Subcutaneous abdominal adipose tissue (tissue), 5 donors: ENCODE measurements around the gene ALG14.

Experiments
- H3K27ac ChIP-seq: one replicate; pipeline ENCODE4 v1.7.0; 2013; ENCODE audit warnings: low read depth, mild to moderate bottlenecking, inconsistent platforms, low read length, moderate library complexity
- H3K27me3 ChIP-seq, 5 donors: one replicate each; pipeline ENCODE4 v1.7.0; 2013; ENCODE audit warnings: low read length in 5 of 5, inconsistent platforms in 1 of 5; ENCODE audit not compliant: control insufficient read depth in 5 of 5, insufficient read depth in 4 of 5
- H3K36me3 ChIP-seq, 5 donors: one replicate each; pipeline ENCODE4 v1.7.0; 2013; ENCODE audit warnings: low read length in 5 of 5; ENCODE audit not compliant: control insufficient read depth in 5 of 5, insufficient read depth in 5 of 5
- H3K4me1 ChIP-seq, 5 donors: one replicate each; pipeline ENCODE4 v1.7.0; 2013; ENCODE audit warnings: low read length in 5 of 5, mild to moderate bottlenecking in 3 of 5, moderate library complexity in 1 of 5; ENCODE audit not compliant: control insufficient read depth in 5 of 5, insufficient read depth in 5 of 5
- H3K4me3 ChIP-seq, 5 donors: one replicate each; pipeline ENCODE4 v1.7.0; 2013; ENCODE audit warnings: low read length in 5 of 5, low read depth in 1 of 5
- H3K9ac ChIP-seq, 5 donors: one replicate each; pipeline ENCODE4 v1.7.0; 2013; ENCODE audit warnings: low read length in 5 of 5, mild to moderate bottlenecking in 4 of 5, moderate library complexity in 3 of 5
- H3K9me3 ChIP-seq, 5 donors: one replicate each; pipeline ENCODE4 v1.7.0; 2013; ENCODE audit warnings: low read length in 5 of 5; ENCODE audit not compliant: control insufficient read depth in 5 of 5
- donor health status: healthy.
- donor health status: healthy.
- donor health status: healthy.
- donor health status: healthy.
- donor health status: healthy.

ALG14 gene

GRCh38 chr1:95018602-95019369 is 54.0 kb downstream of the ALG14 start:
- Histone ChIP-seq H3K4me1 (peaks cover 6 to 45% (median 29%) of the 10 kb centered on the region in 5 donors), H3K36me3 (no peaks in the 10 kb centered on the region), H3K27me3 (no peaks in the 10 kb centered on the region), H3K27ac (no peak overlapping the region), H3K4me3 (no peak overlapping the region), H3K9me3 (no peaks in the 10 kb centered on the region), H3K9ac (no peak overlapping the region)

GRCh38 chr1:95017775-95018174 is 55.0 kb downstream of the ALG14 start:
- Histone ChIP-seq H3K4me3 (no peak overlapping the region), H3K36me3 (no peaks in the 10 kb centered on the region), H3K9me3 (no peaks in the 10 kb centered on the region), H3K9ac (no peak overlapping the region), H3K4me1 (peaks cover 6 to 44% (median 27%) of the 10 kb centered on the region in 5 donors), H3K27ac (no peak overlapping the region), H3K27me3 (no peaks in the 10 kb centered on the region)

GRCh38 chr1:95015076-95015475 is 57.7 kb downstream of the ALG14 start:
- Histone ChIP-seq H3K9ac (no peak overlapping the region), H3K27ac (peak overlapping the region; percentile 21), H3K9me3 (no peaks in the 10 kb centered on the region), H3K4me3 (no peak overlapping the region), H3K27me3 (no peaks in the 10 kb centered on the region), H3K36me3 (no peaks in the 10 kb centered on the region), H3K4me1 (peaks cover 3 to 32% (median 20%) of the 10 kb centered on the region in 5 donors)

GRCh38 chr1:95013950-95014574 is 58.7 kb downstream of the ALG14 start:
- H3K27me3 ChIP-seq = no peaks in the 10 kb centered on the region
- no peaks in the 10 kb centered on the region for H3K36me3 ChIP-seq
- no peak overlapping the region for H3K4me3 ChIP-seq
- peak overlapping the region; percentile 29 to 81 (median 53) for H3K9ac ChIP-seq
- H3K4me1 ChIP-seq = peaks cover 3 to 31% (median 20%) of the 10 kb centered on the region in 5 donors
- no peaks in the 10 kb centered on the region for H3K9me3 ChIP-seq
- peak overlapping the region; percentile 87 for H3K27ac ChIP-seq

GRCh38 chr1:95012389-95012788 is 60.4 kb downstream of the ALG14 start:
- Histone ChIP-seq H3K9me3 (no peaks in the 10 kb centered on the region), H3K4me3 (no peak overlapping the region), H3K36me3 (no peaks in the 10 kb centered on the region), H3K4me1 (peaks cover 3 to 20% (median 17%) of the 10 kb centered on the region in 5 donors), H3K9ac (peak overlapping the region in 2 of 5 donors; percentile 7 to 41), H3K27me3 (no peaks in the 10 kb centered on the region), H3K27ac (peak overlapping the region; percentile 87)

- H3K4me1 ChIP-seq = peaks cover 3 to 20% (median 17%) of the 10 kb centered on the region in 5 donors
- no peak overlapping the region for H3K27ac ChIP-seq
- H3K9ac ChIP-seq = no peak overlapping the region
- H3K9me3 ChIP-seq = no peaks in the 10 kb centered on the region
- no peak overlapping the region for H3K4me3 ChIP-seq
- H3K36me3 ChIP-seq = peaks cover 0 to 2% (median 0%) of the 10 kb centered on the region in 5 donors
- H3K27me3 ChIP-seq = no peaks in the 10 kb centered on the region
These were observed 62.6 kb downstream of the ALG14 start for GRCh38 chr1:95010158-95010557.

GRCh38 chr1:95007687-95008086 is 65.1 kb downstream of the ALG14 start:
- Histone ChIP-seq H3K9ac (no peak overlapping the region), H3K4me1 (peaks cover 0 to 11% (median 6%) of the 10 kb centered on the region in 5 donors), H3K27ac (no peak overlapping the region), H3K27me3 (no peaks in the 10 kb centered on the region), H3K4me3 (no peak overlapping the region), H3K36me3 (peaks cover 0 to 4% (median 0%) of the 10 kb centered on the region in 5 donors), H3K9me3 (no peaks in the 10 kb centered on the region)

- peaks cover 0 to 4% (median 0%) of the 10 kb centered on the region in 5 donors for H3K36me3 ChIP-seq
- H3K27ac ChIP-seq = no peak overlapping the region
- H3K9ac ChIP-seq = no peak overlapping the region
- no peaks in the 10 kb centered on the region for H3K9me3 ChIP-seq
- no peaks in the 10 kb centered on the region for H3K27me3 ChIP-seq
- no peak overlapping the region for H3K4me3 ChIP-seq
- H3K4me1 ChIP-seq = peaks cover 0 to 12% (median 6%) of the 10 kb centered on the region in 5 donors
These were observed 66.1 kb downstream of the ALG14 start for GRCh38 chr1:95006681-95007080.

- no peaks in the 10 kb centered on the region for H3K9me3 ChIP-seq
- H3K9ac ChIP-seq = no peak overlapping the region
- no peaks in the 10 kb centered on the region for H3K27me3 ChIP-seq
- H3K4me3 ChIP-seq = no peak overlapping the region
- H3K4me1 ChIP-seq = peaks cover 0 to 12% (median 6%) of the 10 kb centered on the region in 5 donors
- no peak overlapping the region for H3K27ac ChIP-seq
- H3K36me3 ChIP-seq = peaks cover 0 to 4% (median 0%) of the 10 kb centered on the region in 5 donors
These were observed 67.2 kb downstream of the ALG14 start for GRCh38 chr1:95005584-95005983.

GRCh38 chr1:95004013-95004412 is 68.7 kb downstream of the ALG14 start:
- Histone ChIP-seq H3K27ac (no peak overlapping the region), H3K9me3 (no peaks in the 10 kb centered on the region), H3K36me3 (peaks cover 0 to 4% (median 0%) of the 10 kb centered on the region in 5 donors), H3K4me3 (no peak overlapping the region), H3K9ac (no peak overlapping the region), H3K4me1 (peaks cover 0 to 12% (median 6%) of the 10 kb centered on the region in 5 donors), H3K27me3 (no peaks in the 10 kb centered on the region)
